NCI-H1105 treated with DMSO at 0.1 percent for 48 hours (cell line): ENCODE data around the gene HRH3.

Source experiments
- DNase-seq: peaks from one replicate; lab custom pipeline; 2025; lab: John Stamatoyannopoulos, UW

Gene HRH3

GRCh38 chr20:62219992-62220665 is at the start of gene HRH3:
HRH3 (minus strand) TSS chr20:62220278; CDS start chr20:62219970, 308 bp downstream.
- peak; percentile 57 for DNase-seq

GRCh38 chr20:62269871-62270270 is 49.8 kb upstream of the HRH3 start:
- DNase-seq: no peak

GRCh38 chr20:62269378-62269777 is 49.3 kb upstream of the HRH3 start:
- DNase-seq: no peak

- DNase-seq: no peak
Observed at GRCh38 chr20:62268228-62268900, 48.3 kb upstream of the HRH3 start.

GRCh38 chr20:62267543-62267942 is 47.5 kb upstream of the HRH3 start:
- no peak for DNase-seq

- no peak for DNase-seq
Observed at GRCh38 chr20:62266851-62267250, 46.8 kb upstream of the HRH3 start.

- DNase-seq: no peak
Observed at GRCh38 chr20:62266340-62266739, 46.3 kb upstream of the HRH3 start.

GRCh38 chr20:62265365-62265764 is 45.3 kb upstream of the HRH3 start:
- DNase-seq: no peak

GRCh38 chr20:62263396-62263795 is 43.3 kb upstream of the HRH3 start:
- no peak for DNase-seq

- DNase-seq: no peak
Observed at GRCh38 chr20:62262064-62262463, 42.0 kb upstream of the HRH3 start.

GRCh38 chr20:62259294-62259565 is 39.2 kb upstream of the HRH3 start:
- DNase-seq: no peak

- DNase-seq: no peak
Observed at GRCh38 chr20:62258499-62259293, 38.6 kb upstream of the HRH3 start.

GRCh38 chr20:62255976-62256375 is 35.9 kb upstream of the HRH3 start:
- DNase-seq: no peak

GRCh38 chr20:62254021-62254724 is 34.1 kb upstream of the HRH3 start:
- no peak for DNase-seq

GRCh38 chr20:62253398-62253797 is 33.3 kb upstream of the HRH3 start:
- DNase-seq: no peak

GRCh38 chr20:62252342-62252966 is 32.4 kb upstream of the HRH3 start:
- no peak for DNase-seq

- no peak for DNase-seq
Observed at GRCh38 chr20:62248890-62249560, 28.9 kb upstream of the HRH3 start.

GRCh38 chr20:62246872-62247652 is 27.0 kb upstream of the HRH3 start:
- DNase-seq: no peak

GRCh38 chr20:62246431-62246830 is 26.4 kb upstream of the HRH3 start:
- no peak for DNase-seq

GRCh38 chr20:62245911-62246280 is 25.8 kb upstream of the HRH3 start:
- DNase-seq: no peak

GRCh38 chr20:62244644-62245108 is 24.6 kb upstream of the HRH3 start:
- DNase-seq: no peak
